OCI-LY1 (cell line): ENCODE results near the gene EFNA2.

Experiments used
- EZH2 ChIP-seq: fragments of 200-600 bp; sonication (generic), shearing (Covaris generic); IDR thresholded peaks from 2 replicates; pipeline ENCODE4 v1.8.0; 2017; ENCODE audit warnings: borderline replicate concordance, mixed run types, mild to moderate bottlenecking, antibody characterized with exemption, low read length, moderate library complexity, mixed read lengths
- TF ChIP-seq, protein P1 (sequence below): fragments of 200-600 bp; sonication (generic), shearing (Covaris generic); IDR thresholded peaks from 2 replicates; pipeline ENCODE4 v1.5.1; 2017; ENCODE audit warnings: mild to moderate bottlenecking, antibody characterized with exemption, low read length, moderate library complexity, mixed read lengths

DNA sequence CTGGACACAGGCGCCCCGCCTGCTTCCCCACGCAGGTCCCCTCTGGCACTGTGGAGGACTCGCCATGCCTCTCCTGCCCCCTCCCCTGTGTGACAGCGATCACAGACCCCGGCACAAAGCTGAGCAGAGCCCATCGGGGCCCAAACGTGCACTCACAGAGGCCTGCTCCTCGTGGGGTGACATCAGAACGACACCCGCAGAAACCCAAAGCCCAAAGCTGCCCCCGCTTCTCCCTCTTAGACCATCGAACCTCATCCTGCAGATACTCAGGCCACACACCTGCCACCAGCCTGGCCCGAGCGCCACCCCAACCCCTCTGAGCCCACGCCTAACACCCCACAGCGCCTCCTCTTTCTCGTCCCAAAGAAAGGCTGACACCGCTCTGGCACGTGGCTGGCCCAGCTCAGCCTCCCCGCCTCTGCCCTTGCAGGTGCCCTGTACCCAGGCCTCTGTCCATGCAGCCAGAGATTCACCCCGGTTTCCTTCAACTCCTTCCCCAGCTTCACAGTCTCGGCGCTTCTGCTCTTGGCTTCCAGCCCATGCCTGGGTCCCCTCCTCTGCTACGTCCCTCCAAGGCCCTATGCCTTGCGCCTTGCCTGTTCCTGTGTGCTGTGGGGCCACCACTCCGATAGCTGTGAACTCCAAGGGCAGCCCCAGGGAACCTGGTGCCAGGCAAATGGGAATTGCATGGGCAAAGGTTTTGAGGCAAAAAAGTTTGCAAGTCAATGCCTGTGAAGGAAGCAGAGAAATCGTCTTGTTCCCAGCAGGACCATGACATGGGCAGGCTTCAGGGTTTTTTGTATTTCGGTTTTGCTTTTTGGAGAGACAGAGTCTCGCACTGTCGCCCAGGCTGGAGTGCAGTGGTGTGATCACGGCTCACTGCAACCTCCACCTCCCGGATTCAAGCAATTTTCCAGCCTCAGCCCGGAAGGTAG lies 47.0 kb upstream of the EFNA2 start:
- TF ChIP-seq, protein P1, sequence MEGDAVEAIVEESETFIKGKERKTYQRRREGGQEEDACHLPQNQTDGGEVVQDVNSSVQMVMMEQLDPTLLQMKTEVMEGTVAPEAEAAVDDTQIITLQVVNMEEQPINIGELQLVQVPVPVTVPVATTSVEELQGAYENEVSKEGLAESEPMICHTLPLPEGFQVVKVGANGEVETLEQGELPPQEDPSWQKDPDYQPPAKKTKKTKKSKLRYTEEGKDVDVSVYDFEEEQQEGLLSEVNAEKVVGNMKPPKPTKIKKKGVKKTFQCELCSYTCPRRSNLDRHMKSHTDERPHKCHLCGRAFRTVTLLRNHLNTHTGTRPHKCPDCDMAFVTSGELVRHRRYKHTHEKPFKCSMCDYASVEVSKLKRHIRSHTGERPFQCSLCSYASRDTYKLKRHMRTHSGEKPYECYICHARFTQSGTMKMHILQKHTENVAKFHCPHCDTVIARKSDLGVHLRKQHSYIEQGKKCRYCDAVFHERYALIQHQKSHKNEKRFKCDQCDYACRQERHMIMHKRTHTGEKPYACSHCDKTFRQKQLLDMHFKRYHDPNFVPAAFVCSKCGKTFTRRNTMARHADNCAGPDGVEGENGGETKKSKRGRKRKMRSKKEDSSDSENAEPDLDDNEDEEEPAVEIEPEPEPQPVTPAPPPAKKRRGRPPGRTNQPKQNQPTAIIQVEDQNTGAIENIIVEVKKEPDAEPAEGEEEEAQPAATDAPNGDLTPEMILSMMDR = no peak
- TF ChIP-seq EZH2 = no peak
